Activated CD8-positive, alpha-beta T cell treated with anti-CD3 and anti-CD28 coated beads for 36 hours (primary cell): Measurements from ENCODE around the gene PMEPA1. TPM values are rescaled to one million over a fixed set of nuclear protein-coding genes. Genes with fewer than 3 reads are reported as not detected.

Experiments
- ATAC-seq: fragments of 200-7000 bp; cut with Tn5 transposase; one replicate; pipeline ENCODE4 v1.10.0; 2021; ENCODE audit warnings: mild to moderate bottlenecking, moderate library complexity
- CTCF ChIA-PET: fragments of 350-600 bp; sonication (Branson Sonifier 250); formaldehyde crosslinking; loops from one replicate; lab custom pipeline; 2021; ENCODE audit warnings: antibody characterized with exemption; lab: Charles Lee
- POLR2A ChIA-PET: fragments of 350-600 bp; sonication (Branson Sonifier 250); formaldehyde crosslinking; loops from one replicate; lab custom pipeline; 2021; ENCODE audit warnings: antibody characterized with exemption; lab: Charles Lee
- DNase-seq: peaks from one replicate; pipeline ENCODE4 v3.0.0-alpha.2; 2020
- H3K27ac Mint-ChIP-seq: one replicate; pipeline ENCODE4 v1.8.0; 2021; ENCODE audit warnings: mild to moderate bottlenecking, mixed read lengths
- H3K27me3 Mint-ChIP-seq: one replicate; pipeline ENCODE4 v1.8.0; 2021; ENCODE audit warnings: mixed read lengths
- H3K36me3 Mint-ChIP-seq: one replicate; pipeline ENCODE4 v1.8.0; 2021; ENCODE audit warnings: low read depth, mixed read lengths
- H3K4me1 Mint-ChIP-seq: one replicate; pipeline ENCODE4 v1.8.0; 2021; ENCODE audit warnings: low read depth, mixed read lengths
- H3K4me3 Mint-ChIP-seq: one replicate; pipeline ENCODE4 v1.8.0; 2021; ENCODE audit warnings: mild to moderate bottlenecking, moderate library complexity, mixed read lengths
- H3K9me3 Mint-ChIP-seq: one replicate; pipeline ENCODE4 v1.8.0; 2021; ENCODE audit warnings: mixed read lengths
- intact Hi-C: fragments of 100-400 bp; cut with micrococcal nuclease; formaldehyde crosslinking; loops from one replicate; pipeline ENCODE4 v1.10.0; 2022
- total RNA-seq, 2 experiments: library from RNA; stranded (reverse); gene quantifications; one replicate each; pipeline ENCODE4 v1.2.3, GENCODE V29; 2021
- TF ChIP-seq, protein P1 (sequence below): fragments of 200-600 bp; IDR thresholded peaks from one replicate; pipeline ENCODE4 v1.8.0; 2022; ENCODE audit warnings: antibody characterized with exemption, mild to moderate bottlenecking

Gene PMEPA1
- total RNA-seq, 2 experiments from 2014 or later = 1.7 to 2.0 TPM

DNA sequence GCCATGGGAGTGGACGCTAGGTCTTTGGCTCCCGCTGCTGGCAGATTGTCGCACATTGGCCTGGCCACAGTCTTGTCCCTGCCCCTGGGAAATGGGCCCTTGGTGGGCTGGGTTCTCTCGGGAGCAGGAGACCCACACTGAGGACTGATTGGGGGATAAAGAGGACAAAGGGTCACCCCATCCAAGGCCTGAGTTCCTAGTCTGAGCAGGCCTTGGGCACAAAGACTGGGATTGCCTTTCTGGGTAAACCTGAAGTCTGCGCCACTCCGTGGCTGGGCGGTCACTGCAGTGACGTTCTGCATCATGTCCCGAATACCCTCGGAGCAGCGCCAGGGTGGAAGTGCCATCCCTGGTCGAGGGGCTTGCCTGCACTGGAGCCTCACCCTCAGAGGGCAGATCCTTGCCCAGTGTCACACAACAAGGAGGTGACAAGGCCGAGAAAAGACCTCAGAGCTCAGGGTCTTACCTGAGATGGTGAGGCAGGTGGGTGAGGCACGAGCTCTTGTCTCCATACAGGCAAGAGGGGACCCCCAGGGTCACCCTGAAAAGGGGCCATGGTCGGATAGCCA is 53.5 kb downstream of the PMEPA1 start:
- ChIA-PET CTCF (interaction anchor here (0.7 to 1.8 kb wide), 5 partner anchors 23 to 554 kb away, joined by 3 to 6 read pairs (median 3); no protein-coding TSS in a partner anchor), POLR2A (no interaction called here)
- DNase-seq = no peak
- H3K27me3 Mint-ChIP-seq = no peaks in the 10 kb centered on the region
- TF ChIP-seq, protein P1, sequence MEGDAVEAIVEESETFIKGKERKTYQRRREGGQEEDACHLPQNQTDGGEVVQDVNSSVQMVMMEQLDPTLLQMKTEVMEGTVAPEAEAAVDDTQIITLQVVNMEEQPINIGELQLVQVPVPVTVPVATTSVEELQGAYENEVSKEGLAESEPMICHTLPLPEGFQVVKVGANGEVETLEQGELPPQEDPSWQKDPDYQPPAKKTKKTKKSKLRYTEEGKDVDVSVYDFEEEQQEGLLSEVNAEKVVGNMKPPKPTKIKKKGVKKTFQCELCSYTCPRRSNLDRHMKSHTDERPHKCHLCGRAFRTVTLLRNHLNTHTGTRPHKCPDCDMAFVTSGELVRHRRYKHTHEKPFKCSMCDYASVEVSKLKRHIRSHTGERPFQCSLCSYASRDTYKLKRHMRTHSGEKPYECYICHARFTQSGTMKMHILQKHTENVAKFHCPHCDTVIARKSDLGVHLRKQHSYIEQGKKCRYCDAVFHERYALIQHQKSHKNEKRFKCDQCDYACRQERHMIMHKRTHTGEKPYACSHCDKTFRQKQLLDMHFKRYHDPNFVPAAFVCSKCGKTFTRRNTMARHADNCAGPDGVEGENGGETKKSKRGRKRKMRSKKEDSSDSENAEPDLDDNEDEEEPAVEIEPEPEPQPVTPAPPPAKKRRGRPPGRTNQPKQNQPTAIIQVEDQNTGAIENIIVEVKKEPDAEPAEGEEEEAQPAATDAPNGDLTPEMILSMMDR = no peak
- no peaks in the 10 kb centered on the region for H3K9me3 Mint-ChIP-seq
- no peak overlapping the region for H3K27ac Mint-ChIP-seq
- H3K4me3 Mint-ChIP-seq = no peak overlapping the region
- intact Hi-C loops = loop anchor here (10.0 kb wide), 1 partner anchor 52 kb away; no protein-coding TSS in a partner anchor
- peaks cover 36% of the 10 kb centered on the region for H3K4me1 Mint-ChIP-seq
- H3K36me3 Mint-ChIP-seq = peaks cover 2% of the 10 kb centered on the region
- ATAC-seq = no peak

DNA sequence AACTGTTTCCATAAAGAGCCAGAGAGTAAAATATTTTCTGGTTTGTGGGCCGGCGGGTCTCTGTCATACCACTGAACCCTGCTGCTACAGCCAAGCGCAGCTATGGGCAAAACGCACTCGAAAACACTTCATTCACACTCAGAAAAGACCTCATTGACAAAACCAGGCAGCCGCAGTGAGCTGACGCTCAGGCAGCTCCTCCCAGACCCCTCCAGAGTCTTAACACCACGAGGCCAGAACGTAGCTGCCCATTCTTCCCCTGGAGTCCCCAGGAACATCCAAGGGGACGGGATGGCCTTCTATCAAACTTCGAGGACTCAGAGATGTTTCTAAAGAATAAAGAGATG is 54.0 kb downstream of the PMEPA1 start:
- intact Hi-C loops = loop anchor here (10.0 kb wide), 1 partner anchor 51 kb away; no protein-coding TSS in a partner anchor
- POLR2A ChIA-PET = no interaction called here

DNA sequence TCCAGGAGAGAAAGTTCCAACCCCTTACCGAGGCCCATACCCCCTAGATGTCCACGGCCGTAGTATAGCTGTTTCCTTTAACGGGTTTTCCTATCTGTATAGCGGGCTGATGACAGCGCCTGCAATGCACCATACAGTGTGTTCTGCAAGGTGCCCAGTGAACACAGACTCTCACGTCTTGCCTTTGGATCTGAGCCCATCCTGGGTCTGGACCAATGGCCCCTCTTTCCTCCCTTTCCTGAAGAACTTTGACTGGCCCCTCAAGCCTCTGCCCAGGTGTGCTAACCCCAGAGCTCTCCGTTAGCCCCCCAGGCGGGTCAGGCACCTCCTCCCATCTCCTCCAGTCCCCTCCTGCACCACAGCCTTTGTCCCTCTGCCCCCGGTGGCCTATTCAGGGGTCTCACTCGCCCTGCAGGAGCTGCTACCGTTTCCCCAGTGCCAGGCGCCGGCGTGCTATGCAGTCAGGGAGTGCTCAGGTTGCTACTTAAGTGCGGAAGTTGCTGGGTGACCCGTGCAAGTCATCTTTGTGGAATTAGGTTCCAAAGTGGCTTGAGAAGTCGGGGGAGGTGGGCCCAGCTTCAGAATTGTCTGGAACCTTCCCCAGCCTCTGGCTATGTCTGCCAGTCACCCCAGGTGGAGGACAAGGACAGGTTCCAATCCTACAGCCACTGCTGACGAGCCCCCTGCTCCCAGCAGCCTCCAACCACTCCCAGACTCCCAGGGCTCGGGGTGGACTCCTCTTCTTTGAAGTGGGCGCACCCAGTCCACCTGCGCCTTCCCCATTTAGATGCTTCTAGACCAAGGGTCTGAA is 54.6 kb downstream of the PMEPA1 start:
- no peaks in the 10 kb centered on the region for H3K9me3 Mint-ChIP-seq
- TF ChIP-seq, protein P1 = no peak
- ChIA-PET CTCF (interaction anchor here (0.8 to 2.3 kb wide), 17 partner anchors 10 to 555 kb away, joined by 3 to 14 read pairs (median 4); no protein-coding TSS in a partner anchor), POLR2A (no interaction called here)
- intact Hi-C loops = loop anchor here (10.0 kb wide), 1 partner anchor 50 kb away; no protein-coding TSS in a partner anchor
- peaks cover 2% of the 10 kb centered on the region for H3K36me3 Mint-ChIP-seq
- no peak overlapping the region for H3K27ac Mint-ChIP-seq
- H3K4me1 Mint-ChIP-seq = peaks cover 30% of the 10 kb centered on the region
- no peaks in the 10 kb centered on the region for H3K27me3 Mint-ChIP-seq
- no peak overlapping the region for H3K4me3 Mint-ChIP-seq
- DNase-seq (no peak), ATAC-seq (no peak)

More for the DNA sequence above, 54.0 kb downstream of the PMEPA1 start:
- Mint-ChIP-seq H3K36me3 (peaks cover 2% of the 10 kb centered on the region), H3K27me3 (no peaks in the 10 kb centered on the region), H3K9me3 (no peaks in the 10 kb centered on the region), H3K4me3 (no peak overlapping the region), H3K4me1 (peaks cover 34% of the 10 kb centered on the region), H3K27ac (no peak overlapping the region)
- CTCF ChIA-PET = interaction anchor here (0.8 to 2.3 kb wide), 4 partner anchors 26 to 554 kb away, joined by 3 to 10 read pairs (median 5); no protein-coding TSS in a partner anchor
- TF ChIP-seq, protein P1 = no peak
- DNase-seq = no peak
- no peak for ATAC-seq

DNA sequence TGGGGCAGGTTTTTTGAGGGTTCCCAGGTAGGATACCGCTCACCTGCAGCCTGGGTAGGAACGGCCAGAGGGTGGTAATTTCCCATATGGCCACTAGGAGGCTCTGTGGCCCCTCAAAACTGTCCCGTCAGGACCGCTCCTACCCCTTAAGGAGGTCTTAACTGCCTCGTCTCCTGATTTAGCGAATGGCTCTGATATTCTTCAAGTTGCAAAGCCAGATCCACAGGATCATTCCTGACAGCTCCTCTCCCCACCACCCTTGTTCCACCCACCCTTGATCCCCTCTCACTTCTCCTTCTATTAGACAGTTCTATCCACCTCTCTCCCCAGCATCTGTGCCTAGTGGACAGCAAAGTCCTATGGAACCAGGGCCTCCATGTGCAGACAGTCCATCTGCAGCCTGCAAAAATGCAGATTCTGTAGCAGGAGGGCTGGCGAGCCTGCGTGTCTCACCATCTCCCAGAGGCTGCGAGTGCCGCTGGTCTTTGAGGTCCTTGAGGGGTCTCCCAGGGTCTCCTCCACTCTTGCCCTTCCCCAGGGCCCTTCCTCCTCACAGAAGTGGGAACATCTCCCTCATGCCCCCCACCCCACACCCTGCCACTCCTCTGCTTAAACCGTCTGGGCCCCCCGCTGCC is 55.3 kb downstream of the PMEPA1 start:
- intact Hi-C loops = loop anchor here (10.0 kb wide), 1 partner anchor 50 kb away; no protein-coding TSS in a partner anchor
- peak; percentile 85 for ATAC-seq
- peak; percentile 74 for DNase-seq
- no peak overlapping the region for H3K4me3 Mint-ChIP-seq
- no peaks in the 10 kb centered on the region for H3K9me3 Mint-ChIP-seq
- peaks cover 2% of the 10 kb centered on the region for H3K36me3 Mint-ChIP-seq
- POLR2A ChIA-PET = no interaction called here
- no peak overlapping the region for H3K27ac Mint-ChIP-seq
- CTCF ChIA-PET = interaction anchor here (0.7 to 2.5 kb wide), 31 partner anchors 9 to 528 kb away, joined by 3 to 14 read pairs (median 4); no protein-coding TSS in a partner anchor
- H3K4me1 Mint-ChIP-seq = peaks cover 26% of the 10 kb centered on the region
- TF ChIP-seq, protein P1 = peak; percentile 88
- no peaks in the 10 kb centered on the region for H3K27me3 Mint-ChIP-seq
